GM12872 (cell line): ENCODE results near the gene NMNAT3.

Experiments
- TF ChIP-seq, protein P1 (sequence below): IDR thresholded peaks from 3 replicates; pipeline ENCODE4 v1.5.1; 2011; ENCODE audit warnings: low read depth, mild to moderate bottlenecking, low read length, moderate library complexity; ENCODE audit not compliant: insufficient read depth

NMNAT3 gene

DNA sequence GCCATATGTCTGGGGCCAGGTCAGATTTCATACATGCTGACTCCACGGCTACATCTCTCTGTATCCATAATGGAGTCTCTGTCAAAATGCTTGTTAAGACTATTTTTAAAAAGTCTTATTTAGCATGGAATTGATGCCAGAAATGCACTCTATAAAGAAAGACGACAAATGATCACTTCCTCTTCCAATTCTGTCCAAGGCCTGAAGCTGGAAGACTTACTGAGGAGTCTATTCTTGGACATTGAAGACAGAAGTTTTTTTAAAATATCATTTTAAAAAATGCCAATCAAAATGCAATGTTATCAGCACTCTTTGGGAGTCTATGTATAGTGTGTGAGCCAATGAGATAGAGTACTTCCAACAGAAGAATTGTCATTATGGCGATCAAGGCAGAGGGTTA is 27.9 kb upstream of the NMNAT3 start:
- TF ChIP-seq, protein P1, sequence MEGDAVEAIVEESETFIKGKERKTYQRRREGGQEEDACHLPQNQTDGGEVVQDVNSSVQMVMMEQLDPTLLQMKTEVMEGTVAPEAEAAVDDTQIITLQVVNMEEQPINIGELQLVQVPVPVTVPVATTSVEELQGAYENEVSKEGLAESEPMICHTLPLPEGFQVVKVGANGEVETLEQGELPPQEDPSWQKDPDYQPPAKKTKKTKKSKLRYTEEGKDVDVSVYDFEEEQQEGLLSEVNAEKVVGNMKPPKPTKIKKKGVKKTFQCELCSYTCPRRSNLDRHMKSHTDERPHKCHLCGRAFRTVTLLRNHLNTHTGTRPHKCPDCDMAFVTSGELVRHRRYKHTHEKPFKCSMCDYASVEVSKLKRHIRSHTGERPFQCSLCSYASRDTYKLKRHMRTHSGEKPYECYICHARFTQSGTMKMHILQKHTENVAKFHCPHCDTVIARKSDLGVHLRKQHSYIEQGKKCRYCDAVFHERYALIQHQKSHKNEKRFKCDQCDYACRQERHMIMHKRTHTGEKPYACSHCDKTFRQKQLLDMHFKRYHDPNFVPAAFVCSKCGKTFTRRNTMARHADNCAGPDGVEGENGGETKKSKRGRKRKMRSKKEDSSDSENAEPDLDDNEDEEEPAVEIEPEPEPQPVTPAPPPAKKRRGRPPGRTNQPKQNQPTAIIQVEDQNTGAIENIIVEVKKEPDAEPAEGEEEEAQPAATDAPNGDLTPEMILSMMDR = no peak

DNA sequence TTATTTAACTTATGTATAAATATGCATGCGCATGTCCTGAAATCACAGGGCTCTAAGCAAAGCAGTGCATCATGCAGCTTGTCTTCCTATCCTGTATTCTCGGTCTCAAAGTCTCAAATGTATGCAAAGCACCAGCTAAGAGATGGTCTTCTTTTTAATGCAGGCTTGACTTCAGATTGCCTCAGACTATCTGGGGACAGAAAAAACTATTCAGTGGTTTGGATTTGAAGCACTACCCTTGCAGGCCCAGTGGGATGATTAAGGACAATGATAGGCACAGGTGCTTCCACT is 18.5 kb upstream of the NMNAT3 start:
- TF ChIP-seq, protein P1 = no peak

DNA sequence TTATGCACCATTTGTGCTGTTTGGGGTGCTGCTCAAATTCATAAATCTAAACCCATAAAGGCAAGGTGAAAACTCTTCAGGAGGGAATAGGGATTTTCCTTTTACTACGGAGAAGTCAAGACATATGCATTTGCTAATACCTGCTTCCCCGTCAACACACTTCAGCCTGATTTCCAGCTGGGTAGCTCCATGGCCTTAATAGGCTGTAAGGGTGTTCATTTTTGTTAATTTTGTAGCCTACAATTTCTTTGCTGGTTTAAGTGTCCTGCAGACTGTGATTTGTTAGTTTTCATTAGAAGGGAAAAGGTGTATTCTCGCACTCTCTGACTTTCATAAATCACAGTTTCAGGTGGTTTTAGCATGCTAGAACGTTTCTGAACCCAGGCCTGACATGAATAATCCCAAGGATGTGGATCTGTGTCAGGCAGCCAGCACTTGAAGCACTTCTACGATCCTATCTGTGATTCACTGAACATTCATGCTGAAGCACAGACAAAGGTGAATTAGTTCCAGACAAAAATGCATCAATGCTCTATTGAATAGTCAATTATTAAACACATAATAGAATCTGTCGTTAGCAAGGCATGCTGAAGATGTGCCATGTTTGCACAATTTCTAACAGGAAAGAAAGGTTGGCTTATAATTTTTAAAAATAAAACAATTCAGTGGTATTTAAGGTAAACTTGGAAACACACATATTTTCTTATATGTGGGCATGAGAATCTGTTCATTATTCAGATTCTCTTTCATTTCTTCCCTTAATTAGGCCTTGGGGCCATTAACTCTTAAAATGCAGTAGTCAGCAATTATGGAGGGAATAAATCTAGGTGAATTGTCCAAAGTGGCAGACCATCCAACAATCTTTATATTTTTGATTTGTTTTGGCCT is 17.9 kb upstream of the NMNAT3 start:
- TF ChIP-seq, protein P1 = no peak

DNA sequence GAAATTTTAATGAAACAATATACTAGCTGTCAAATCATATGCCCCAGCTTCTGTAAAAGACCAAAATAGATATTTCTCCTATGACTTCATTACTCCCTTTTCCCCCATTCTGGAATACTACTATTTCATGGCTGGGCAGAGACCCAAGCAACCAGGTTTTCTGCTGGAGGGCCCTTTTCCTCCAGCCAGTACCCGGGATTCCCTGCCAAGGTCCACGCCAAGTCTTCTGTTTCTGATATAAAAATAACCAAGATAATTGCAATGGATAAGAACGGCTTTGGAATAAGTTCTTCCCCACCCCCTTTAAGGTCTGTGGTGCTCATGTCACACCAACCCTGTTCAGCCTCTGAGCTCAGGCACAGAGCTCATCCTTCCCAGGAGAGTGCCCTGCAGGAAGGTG is 17.2 kb upstream of the NMNAT3 start:
- TF ChIP-seq, protein P1 = no peak

DNA sequence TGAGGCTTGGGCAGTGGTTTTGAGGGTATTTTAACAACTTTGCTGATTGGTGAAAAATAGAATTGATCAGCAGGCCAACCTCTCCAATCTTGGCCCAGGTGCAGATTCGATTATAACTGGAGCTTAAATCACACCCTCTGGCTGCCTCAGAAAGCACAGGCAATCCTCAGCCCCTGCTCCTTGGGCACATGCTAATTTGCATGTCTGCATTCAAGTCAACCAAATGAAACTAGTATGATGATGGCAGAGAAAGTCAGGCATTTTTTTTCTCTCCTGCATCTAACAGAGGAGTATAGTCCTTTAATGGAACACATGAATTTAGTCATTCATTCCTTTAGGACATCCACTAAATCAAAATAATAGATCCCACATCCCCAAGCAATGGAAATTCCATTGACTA is 16.8 kb upstream of the NMNAT3 start:
- TF ChIP-seq, protein P1 = no peak

DNA sequence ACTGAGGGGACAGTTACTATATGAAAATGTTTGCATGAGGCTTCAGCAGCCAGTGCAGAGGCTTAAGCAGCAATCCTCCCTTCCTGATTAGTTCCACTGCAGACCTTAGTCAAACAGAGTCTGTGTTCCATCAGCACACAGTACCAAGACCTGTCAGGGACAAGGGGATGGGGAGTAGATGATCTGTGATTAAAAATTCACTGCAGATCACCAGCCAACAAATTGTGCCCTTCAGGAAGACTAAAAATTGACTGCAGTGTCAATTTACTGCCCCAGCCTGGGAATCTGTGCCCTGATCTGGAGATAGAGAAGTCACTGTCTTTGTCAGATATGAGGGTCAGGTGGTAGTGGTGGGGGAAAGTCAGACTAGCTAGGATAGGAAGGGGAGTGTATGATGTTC is 13.8 kb upstream of the NMNAT3 start:
- TF ChIP-seq, protein P1 = no peak

DNA sequence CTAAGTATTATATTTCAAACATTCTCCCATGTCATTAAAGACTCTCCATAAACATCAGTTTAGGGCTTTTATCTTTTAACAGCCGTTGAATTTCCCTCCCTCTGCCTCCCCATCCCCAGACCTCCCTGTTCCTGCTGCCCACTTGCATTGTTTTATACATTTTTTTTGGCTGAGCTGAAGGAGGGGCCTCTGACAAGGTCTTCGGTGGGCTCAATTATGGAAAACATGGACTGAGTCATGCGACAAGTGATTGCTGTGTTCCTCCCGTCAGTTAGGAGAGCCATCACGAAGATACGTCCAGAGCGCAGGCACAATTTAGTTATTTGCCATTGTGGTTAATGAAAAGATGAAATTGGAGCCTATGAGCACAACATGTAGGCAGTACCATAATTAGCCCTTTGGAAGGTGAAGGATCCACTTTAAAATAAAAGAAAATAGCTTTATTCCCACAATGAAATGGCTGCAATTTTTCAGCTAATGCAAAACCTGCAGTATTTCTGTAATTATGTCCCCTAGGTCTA is 12.0 kb upstream of the NMNAT3 start:
- TF ChIP-seq, protein P1 = no peak
